Neural crest cell (in vitro differentiated cells): ENCODE results near the gene TAF1. TPM values are rescaled to one million over a fixed set of nuclear protein-coding genes. Genes with fewer than 3 reads are reported as not detected.

Experiments used
- DNase-seq: peaks from one replicate; pipeline ENCODE4 v3.0.0; 2021; ENCODE audit warnings: low read depth, mixed read lengths, low spot score
- H3K27ac Mint-ChIP-seq: one replicate; pipeline ENCODE4 v1.8.0; 2021; ENCODE audit warnings: mild to moderate bottlenecking, mixed read lengths; ENCODE audit not compliant: unreplicated experiment
- H3K27me3 Mint-ChIP-seq: 2 replicates; pipeline ENCODE4 v1.8.0; 2021; ENCODE audit warnings: low read depth, mild to moderate bottlenecking, mixed read lengths
- H3K36me3 Mint-ChIP-seq: 2 replicates; pipeline ENCODE4 v1.8.0; 2021; ENCODE audit warnings: low read depth, mild to moderate bottlenecking, mixed read lengths
- H3K4me1 Mint-ChIP-seq: 2 replicates; pipeline ENCODE4 v1.8.0; 2021; ENCODE audit warnings: mixed read lengths
- H3K4me3 Mint-ChIP-seq: one replicate; pipeline ENCODE4 v1.8.0; 2021; ENCODE audit warnings: mild to moderate bottlenecking, mixed read lengths
- H3K9me3 Mint-ChIP-seq: 2 replicates; pipeline ENCODE4 v1.8.0; 2021; ENCODE audit warnings: mixed read lengths
- CTCF ChIP-seq: fragments of 200-600 bp; sonication (generic); conservative IDR thresholded peaks from 2 replicates; pipeline ENCODE4 v1.5.0; 2021; ENCODE audit warnings: antibody characterized with exemption, mild to moderate bottlenecking
- total RNA-seq: library from RNA; stranded (reverse); gene quantifications from 2 replicates; pipeline ENCODE4 v1.2.1, GENCODE V29; 2021

TAF1 gene
- total RNA-seq, 1 donor from 2014 or later: 31.9 TPM

GRCh38 chrX:71514367-71515037 lies 148.3 kb downstream of the TAF1 start:
- peaks cover 10% of the 10 kb centered on the region for H3K9me3 Mint-ChIP-seq
- H3K36me3 Mint-ChIP-seq: peaks cover 6% of the 10 kb centered on the region
- DNase-seq: no peak
- no peaks in the 10 kb centered on the region for H3K4me1 Mint-ChIP-seq
- H3K27me3 Mint-ChIP-seq: no peaks in the 10 kb centered on the region
- H3K4me3 Mint-ChIP-seq: no peak overlapping the region
- H3K27ac Mint-ChIP-seq: peak overlapping the region; percentile 58
- TF ChIP-seq CTCF: no peak

GRCh38 chrX:71515038-71515396 lies 148.9 kb downstream of the TAF1 start:
- H3K4me3 Mint-ChIP-seq: no peak overlapping the region
- no peak overlapping the region for H3K27ac Mint-ChIP-seq
- DNase-seq: no peak
- no peaks in the 10 kb centered on the region for H3K4me1 Mint-ChIP-seq
- H3K9me3 Mint-ChIP-seq: peaks cover 10% of the 10 kb centered on the region
- no peak for TF ChIP-seq CTCF
- peaks cover 6% of the 10 kb centered on the region for H3K36me3 Mint-ChIP-seq
- H3K27me3 Mint-ChIP-seq: no peaks in the 10 kb centered on the region

Other genes with a start within 250 kb of the TAF1 start
- 72.5 and 76.3 TPM in 2 replicates for gene MED12, start 247.8 kb upstream of the TAF1 start, total RNA-seq
- 29.5 and 31.5 TPM in 2 replicates for gene NLGN3, start 221.5 kb upstream of the TAF1 start, total RNA-seq
- gene GJB1, start 143.1 kb upstream of the TAF1 start, total RNA-seq: 12.3 and 12.4 TPM in 2 replicates
- 85.2 and 87.1 TPM in 2 replicates for gene ZMYM3, start 112.2 kb upstream of the TAF1 start, total RNA-seq
- 990 and 1,032 TPM in 2 replicates for gene NONO, start 82.7 kb upstream of the TAF1 start, total RNA-seq
- 7.1 and 10.2 TPM in 2 replicates for gene ITGB1BP2, start 64.6 kb upstream of the TAF1 start, total RNA-seq
- gene OGT, start 166.7 kb downstream of the TAF1 start, total RNA-seq: 121 and 130 TPM in 2 replicates
- 2.0 and 2.3 TPM in 2 replicates for gene GCNA, start 212.1 kb downstream of the TAF1 start, total RNA-seq